WTC11 (cell line): ENCODE measurements around the gene PABPN1L.

ENCODE experiments used
- ATF1 ChIP-seq: sonication (generic); formaldehyde crosslinking; IDR thresholded peaks from 2 replicates; pipeline ENCODE4 v1.8.1; 2023; ENCODE audit warnings: mild to moderate bottlenecking, moderate library complexity, missing genetic modification reagents
- IRF2 ChIP-seq: sonication (generic); formaldehyde crosslinking; IDR thresholded peaks from 2 replicates; pipeline ENCODE4 v1.8.0; 2022; ENCODE audit warnings: low read depth, missing genetic modification reagents, borderline replicate concordance
- NR3C1 ChIP-seq: sonication (generic); formaldehyde crosslinking; conservative IDR thresholded peaks from 2 replicates; pipeline ENCODE4 v1.8.1; 2023; ENCODE audit warnings: low read depth, mild to moderate bottlenecking, missing genetic modification reagents
- OVOL2 ChIP-seq: fragments of 250-450 bp; sonication (Bioruptor Pico); IDR thresholded peaks from 2 replicates; pipeline ENCODE4 v1.9.0; 2021; ENCODE audit warnings: mild to moderate bottlenecking, borderline replicate concordance
- RELA ChIP-seq: sonication (generic); formaldehyde crosslinking; IDR thresholded peaks from 2 replicates; pipeline ENCODE4 v1.8.1; 2022; ENCODE audit warnings: missing genetic modification reagents, mild to moderate bottlenecking, borderline replicate concordance
- SOX15 ChIP-seq: fragments of 250-450 bp; sonication (Bioruptor Pico); IDR thresholded peaks from 2 replicates; pipeline ENCODE4 v1.9.0; 2021; ENCODE audit warnings: mild to moderate bottlenecking
- SP1 ChIP-seq: sonication (generic); formaldehyde crosslinking; conservative IDR thresholded peaks from 2 replicates; pipeline ENCODE4 v1.8.1; 2022; ENCODE audit warnings: missing genetic modification reagents
- TEAD4 ChIP-seq: sonication (generic); formaldehyde crosslinking; IDR thresholded peaks from 2 replicates; pipeline ENCODE4 v1.8.0; 2022; ENCODE audit warnings: mild to moderate bottlenecking, missing genetic modification reagents
- TF ChIP-seq, protein P1 (sequence below): fragments of 200-600 bp; IDR thresholded peaks from 2 replicates; pipeline ENCODE4 v1.8.0; 2022; ENCODE audit warnings: antibody characterized with exemption
- TF ChIP-seq, protein P2 (sequence below): fragments of 250-450 bp; sonication (Bioruptor Pico); conservative IDR thresholded peaks from 2 replicates; pipeline ENCODE4 v1.9.0; 2021; ENCODE audit warnings: mild to moderate bottlenecking
- TF ChIP-seq, protein P3 (sequence below): sonication (generic); formaldehyde crosslinking; conservative IDR thresholded peaks from 2 replicates; pipeline ENCODE4 v1.8.1; 2023; ENCODE audit warnings: mild to moderate bottlenecking, low read depth, missing genetic modification reagents, moderate library complexity
- TF ChIP-seq, protein P4 (sequence below): sonication (generic); formaldehyde crosslinking; IDR thresholded peaks from 2 replicates; pipeline ENCODE4 v1.8.0; 2023; ENCODE audit warnings: mild to moderate bottlenecking, missing genetic modification reagents
- TF ChIP-seq, protein P5 (sequence below): sonication (generic); formaldehyde crosslinking; IDR thresholded peaks from 2 replicates; pipeline ENCODE4 v1.8.0; 2022; ENCODE audit warnings: mild to moderate bottlenecking, missing genetic modification reagents
- TF ChIP-seq, protein P6 (sequence below): sonication (generic); formaldehyde crosslinking; IDR thresholded peaks from 2 replicates; pipeline ENCODE4 v1.8.1; 2022; ENCODE audit warnings: mild to moderate bottlenecking, missing genetic modification reagents, moderate library complexity, borderline replicate concordance

DNA sequence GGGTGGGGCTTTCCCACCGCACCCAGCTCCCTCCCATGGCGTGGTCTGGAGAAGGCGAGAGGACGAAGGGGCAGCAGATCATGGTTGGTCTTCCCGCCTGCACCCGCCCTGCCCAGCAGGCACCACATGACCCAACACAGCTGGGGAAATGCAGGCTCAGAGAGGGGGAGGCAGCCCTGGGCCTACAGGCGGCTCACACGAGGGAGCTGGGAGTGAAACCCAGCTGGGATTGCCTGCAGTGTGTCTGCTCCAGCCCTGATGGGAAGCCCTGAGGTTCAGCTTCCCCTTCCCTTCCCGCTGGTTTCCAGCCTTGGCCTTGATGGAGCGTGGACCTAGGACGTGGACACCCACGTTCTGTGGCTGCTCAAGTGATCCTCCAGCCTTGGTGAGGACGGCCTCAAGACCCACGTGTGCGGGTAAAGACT, 20.0 kb upstream of the PABPN1L start:
- TF ChIP-seq RELA (no peak), TEAD4 (no peak), OVOL2 (CRISPR knock-in tag) (no peak), SP1 (CRISPR knock-in tag) (no peak), IRF2 (CRISPR knock-in tag) (no peak), NR3C1 (no peak), ATF1 (no peak), SOX15 (CRISPR knock-in tag) (no peak)
- TF ChIP-seq, protein P1, sequence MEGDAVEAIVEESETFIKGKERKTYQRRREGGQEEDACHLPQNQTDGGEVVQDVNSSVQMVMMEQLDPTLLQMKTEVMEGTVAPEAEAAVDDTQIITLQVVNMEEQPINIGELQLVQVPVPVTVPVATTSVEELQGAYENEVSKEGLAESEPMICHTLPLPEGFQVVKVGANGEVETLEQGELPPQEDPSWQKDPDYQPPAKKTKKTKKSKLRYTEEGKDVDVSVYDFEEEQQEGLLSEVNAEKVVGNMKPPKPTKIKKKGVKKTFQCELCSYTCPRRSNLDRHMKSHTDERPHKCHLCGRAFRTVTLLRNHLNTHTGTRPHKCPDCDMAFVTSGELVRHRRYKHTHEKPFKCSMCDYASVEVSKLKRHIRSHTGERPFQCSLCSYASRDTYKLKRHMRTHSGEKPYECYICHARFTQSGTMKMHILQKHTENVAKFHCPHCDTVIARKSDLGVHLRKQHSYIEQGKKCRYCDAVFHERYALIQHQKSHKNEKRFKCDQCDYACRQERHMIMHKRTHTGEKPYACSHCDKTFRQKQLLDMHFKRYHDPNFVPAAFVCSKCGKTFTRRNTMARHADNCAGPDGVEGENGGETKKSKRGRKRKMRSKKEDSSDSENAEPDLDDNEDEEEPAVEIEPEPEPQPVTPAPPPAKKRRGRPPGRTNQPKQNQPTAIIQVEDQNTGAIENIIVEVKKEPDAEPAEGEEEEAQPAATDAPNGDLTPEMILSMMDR = no peak
- TF ChIP-seq, protein P2, sequence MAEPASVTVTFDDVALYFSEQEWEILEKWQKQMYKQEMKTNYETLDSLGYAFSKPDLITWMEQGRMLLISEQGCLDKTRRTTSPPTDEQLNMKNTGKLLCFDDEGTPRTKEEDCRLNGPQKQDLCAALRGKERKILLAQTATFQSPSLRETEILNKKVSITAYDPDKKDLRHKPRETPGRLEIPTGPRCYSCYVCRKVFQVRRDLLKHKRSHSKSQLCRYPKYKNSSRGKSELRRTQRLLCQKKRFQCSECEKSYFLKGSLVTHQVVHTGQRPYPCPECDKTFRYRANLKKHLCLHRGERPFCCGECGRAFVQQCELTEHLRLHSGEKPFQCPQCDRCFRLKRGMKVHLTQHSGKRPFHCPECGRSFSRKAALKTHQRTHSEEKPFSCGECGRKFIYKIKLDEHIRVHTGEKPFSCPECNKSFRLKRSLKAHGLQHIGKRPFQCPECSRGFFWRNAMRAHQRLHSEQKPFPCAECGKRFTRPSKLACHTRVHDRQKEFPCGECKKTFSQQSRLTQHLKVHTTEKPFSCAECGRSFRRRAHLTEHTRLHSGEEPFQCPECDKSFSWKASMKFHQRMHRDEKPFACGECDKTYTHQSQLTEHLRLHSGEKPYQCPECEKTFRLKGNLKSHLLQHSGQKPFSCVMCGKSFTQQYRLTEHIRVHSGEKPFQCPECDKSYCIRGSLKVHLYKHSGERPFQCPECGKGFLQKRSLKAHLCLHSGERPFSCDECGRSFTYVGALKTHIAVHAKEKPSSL (CRISPR knock-in tag) = no peak
- TF ChIP-seq, protein P3, sequence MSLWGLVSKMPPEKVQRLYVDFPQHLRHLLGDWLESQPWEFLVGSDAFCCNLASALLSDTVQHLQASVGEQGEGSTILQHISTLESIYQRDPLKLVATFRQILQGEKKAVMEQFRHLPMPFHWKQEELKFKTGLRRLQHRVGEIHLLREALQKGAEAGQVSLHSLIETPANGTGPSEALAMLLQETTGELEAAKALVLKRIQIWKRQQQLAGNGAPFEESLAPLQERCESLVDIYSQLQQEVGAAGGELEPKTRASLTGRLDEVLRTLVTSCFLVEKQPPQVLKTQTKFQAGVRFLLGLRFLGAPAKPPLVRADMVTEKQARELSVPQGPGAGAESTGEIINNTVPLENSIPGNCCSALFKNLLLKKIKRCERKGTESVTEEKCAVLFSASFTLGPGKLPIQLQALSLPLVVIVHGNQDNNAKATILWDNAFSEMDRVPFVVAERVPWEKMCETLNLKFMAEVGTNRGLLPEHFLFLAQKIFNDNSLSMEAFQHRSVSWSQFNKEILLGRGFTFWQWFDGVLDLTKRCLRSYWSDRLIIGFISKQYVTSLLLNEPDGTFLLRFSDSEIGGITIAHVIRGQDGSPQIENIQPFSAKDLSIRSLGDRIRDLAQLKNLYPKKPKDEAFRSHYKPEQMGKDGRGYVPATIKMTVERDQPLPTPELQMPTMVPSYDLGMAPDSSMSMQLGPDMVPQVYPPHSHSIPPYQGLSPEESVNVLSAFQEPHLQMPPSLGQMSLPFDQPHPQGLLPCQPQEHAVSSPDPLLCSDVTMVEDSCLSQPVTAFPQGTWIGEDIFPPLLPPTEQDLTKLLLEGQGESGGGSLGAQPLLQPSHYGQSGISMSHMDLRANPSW (CRISPR knock-in tag) = no peak
- TF ChIP-seq, protein P4, sequence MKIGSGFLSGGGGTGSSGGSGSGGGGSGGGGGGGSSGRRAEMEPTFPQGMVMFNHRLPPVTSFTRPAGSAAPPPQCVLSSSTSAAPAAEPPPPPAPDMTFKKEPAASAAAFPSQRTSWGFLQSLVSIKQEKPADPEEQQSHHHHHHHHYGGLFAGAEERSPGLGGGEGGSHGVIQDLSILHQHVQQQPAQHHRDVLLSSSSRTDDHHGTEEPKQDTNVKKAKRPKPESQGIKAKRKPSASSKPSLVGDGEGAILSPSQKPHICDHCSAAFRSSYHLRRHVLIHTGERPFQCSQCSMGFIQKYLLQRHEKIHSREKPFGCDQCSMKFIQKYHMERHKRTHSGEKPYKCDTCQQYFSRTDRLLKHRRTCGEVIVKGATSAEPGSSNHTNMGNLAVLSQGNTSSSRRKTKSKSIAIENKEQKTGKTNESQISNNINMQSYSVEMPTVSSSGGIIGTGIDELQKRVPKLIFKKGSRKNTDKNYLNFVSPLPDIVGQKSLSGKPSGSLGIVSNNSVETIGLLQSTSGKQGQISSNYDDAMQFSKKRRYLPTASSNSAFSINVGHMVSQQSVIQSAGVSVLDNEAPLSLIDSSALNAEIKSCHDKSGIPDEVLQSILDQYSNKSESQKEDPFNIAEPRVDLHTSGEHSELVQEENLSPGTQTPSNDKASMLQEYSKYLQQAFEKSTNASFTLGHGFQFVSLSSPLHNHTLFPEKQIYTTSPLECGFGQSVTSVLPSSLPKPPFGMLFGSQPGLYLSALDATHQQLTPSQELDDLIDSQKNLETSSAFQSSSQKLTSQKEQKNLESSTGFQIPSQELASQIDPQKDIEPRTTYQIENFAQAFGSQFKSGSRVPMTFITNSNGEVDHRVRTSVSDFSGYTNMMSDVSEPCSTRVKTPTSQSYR (CRISPR knock-in tag) = no peak
- TF ChIP-seq, protein P5, sequence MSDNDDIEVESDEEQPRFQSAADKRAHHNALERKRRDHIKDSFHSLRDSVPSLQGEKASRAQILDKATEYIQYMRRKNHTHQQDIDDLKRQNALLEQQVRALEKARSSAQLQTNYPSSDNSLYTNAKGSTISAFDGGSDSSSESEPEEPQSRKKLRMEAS (CRISPR knock-in tag) = no peak
- TF ChIP-seq, protein P6, sequence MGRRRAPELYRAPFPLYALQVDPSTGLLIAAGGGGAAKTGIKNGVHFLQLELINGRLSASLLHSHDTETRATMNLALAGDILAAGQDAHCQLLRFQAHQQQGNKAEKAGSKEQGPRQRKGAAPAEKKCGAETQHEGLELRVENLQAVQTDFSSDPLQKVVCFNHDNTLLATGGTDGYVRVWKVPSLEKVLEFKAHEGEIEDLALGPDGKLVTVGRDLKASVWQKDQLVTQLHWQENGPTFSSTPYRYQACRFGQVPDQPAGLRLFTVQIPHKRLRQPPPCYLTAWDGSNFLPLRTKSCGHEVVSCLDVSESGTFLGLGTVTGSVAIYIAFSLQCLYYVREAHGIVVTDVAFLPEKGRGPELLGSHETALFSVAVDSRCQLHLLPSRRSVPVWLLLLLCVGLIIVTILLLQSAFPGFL (CRISPR knock-in tag) = no peak
